HUES48 (cell line): ENCODE data around the gene QSOX1.

Experiments
- H3K27ac ChIP-seq: one replicate; pipeline ENCODE4 v1.7.0; 2013; ENCODE audit warnings: low read depth, low read length, inconsistent platforms
- H3K27me3 ChIP-seq: 2 replicates; pipeline ENCODE4 v1.6.1; 2013; ENCODE audit warnings: mild to moderate bottlenecking, low read length; ENCODE audit not compliant: control insufficient read depth, insufficient read depth
- H3K36me3 ChIP-seq: 2 replicates; pipeline ENCODE4 v1.6.1; 2013; ENCODE audit warnings: low read length; ENCODE audit not compliant: control insufficient read depth, insufficient read depth
- H3K4me1 ChIP-seq: 2 replicates; pipeline ENCODE4 v1.6.1; 2013; ENCODE audit warnings: mild to moderate bottlenecking, low read length; ENCODE audit not compliant: control insufficient read depth, insufficient read depth
- H3K4me3 ChIP-seq: 2 replicates; pipeline ENCODE4 v1.5.1; 2013; ENCODE audit warnings: mild to moderate bottlenecking, low read depth, low read length
- H3K9ac ChIP-seq: 2 replicates; pipeline ENCODE4 v1.6.1; 2013; ENCODE audit warnings: mild to moderate bottlenecking, low read depth, low read length, moderate library complexity
- H3K9me3 ChIP-seq: 2 replicates; pipeline ENCODE4 v1.6.1; 2013; ENCODE audit warnings: low read length; ENCODE audit not compliant: control insufficient read depth, insufficient read depth

The QSOX1 gene

DNA sequence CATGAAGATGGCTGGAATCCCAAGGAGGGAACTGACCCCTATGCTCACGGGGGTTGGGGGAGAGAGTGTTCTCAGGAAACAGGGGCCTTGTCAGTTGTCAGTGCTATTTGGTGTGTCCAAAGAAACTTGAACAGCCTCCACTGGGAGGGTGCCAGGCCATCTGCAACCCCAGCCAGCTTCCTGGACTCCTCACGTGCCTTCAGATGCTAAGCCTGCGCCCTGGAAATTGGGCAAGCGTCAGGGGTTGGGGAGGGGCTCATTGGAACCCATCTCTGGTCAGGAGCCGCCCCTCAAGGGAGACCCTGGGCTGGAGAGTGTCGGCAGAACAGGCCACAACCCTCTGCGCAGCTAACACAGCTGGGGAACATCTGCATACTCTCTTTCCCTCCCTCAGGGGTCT is 62.3 kb downstream of the QSOX1 start:
- Histone ChIP-seq H3K4me3 (no peak overlapping the region), H3K36me3 (no peaks in the 10 kb centered on the region), H3K27me3 (no peaks in the 10 kb centered on the region), H3K9me3 (no peaks in the 10 kb centered on the region), H3K9ac (no peak overlapping the region), H3K4me1 (peaks cover 3% of the 10 kb centered on the region; the same call in 1 of the 2 replicates), H3K27ac (no peak overlapping the region)

- Histone ChIP-seq H3K27ac (no peak overlapping the region), H3K27me3 (peaks cover 10% of the 10 kb centered on the region; the same call in 1 of the 2 replicates)
Observed at GRCh38 chr1:180218806-180219765, 64.4 kb downstream of the QSOX1 start.

DNA sequence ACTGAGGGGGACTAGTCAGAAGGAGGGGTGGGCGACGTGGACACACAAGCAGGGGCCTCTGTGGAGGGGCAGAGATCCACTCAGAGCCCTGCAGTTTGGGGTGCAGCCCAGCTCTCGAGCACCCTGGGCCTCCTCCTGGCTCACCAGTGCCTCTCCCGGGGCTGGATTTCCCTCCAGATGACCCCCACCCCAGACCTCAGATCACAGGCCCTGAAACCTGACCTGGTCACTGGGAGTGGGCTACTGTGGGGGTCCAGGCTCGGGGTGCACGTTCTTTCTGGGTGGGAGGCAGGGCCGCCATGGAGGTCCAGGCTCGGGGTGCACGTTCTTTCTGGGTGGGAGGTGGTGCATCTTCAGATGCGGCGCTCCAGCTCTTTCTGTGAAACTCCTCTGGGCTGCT is 65.1 kb downstream of the QSOX1 start:
- Histone ChIP-seq H3K9me3 (no peaks in the 10 kb centered on the region), H3K27me3 (peaks cover 16% of the 10 kb centered on the region)

More at GRCh38 chr1:180218806-180219765, 64.4 kb downstream of the QSOX1 start:
- H3K4me1 ChIP-seq: 0 out of 2 replicates have a peak, but pooled peaks cover 3% of the 10 kb centered on the region
- H3K4me3 ChIP-seq: no peak overlapping the region
- H3K9ac ChIP-seq: no peak overlapping the region
- no peaks in the 10 kb centered on the region for H3K9me3 ChIP-seq
- H3K36me3 ChIP-seq: no peaks in the 10 kb centered on the region

DNA sequence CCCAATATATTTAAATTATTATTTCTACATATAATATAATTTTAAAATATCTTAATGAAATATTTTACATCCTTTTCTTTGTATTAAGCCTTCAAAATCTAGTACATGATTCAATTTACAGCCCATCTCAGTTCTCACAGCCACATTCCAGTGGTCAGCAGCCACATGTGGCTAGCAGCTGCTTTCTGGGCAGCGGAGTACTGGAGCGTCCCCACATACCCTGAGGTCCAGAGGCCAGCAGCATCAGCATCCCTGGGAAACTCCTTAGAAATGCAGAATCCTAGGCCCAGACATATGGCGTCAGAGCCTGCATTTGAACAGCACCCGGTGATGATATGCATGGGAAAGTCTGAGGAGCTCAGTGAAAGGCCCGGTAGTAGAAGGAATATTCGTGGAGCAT is 66.8 kb downstream of the QSOX1 start:
- H3K4me3 ChIP-seq: no peak overlapping the region
- H3K27ac ChIP-seq: no peak overlapping the region
- H3K9me3 ChIP-seq: no peaks in the 10 kb centered on the region
- H3K36me3 ChIP-seq: no peaks in the 10 kb centered on the region
- H3K9ac ChIP-seq: no peak overlapping the region
- 0 out of 2 replicates have a peak, but pooled peaks cover 3% of the 10 kb centered on the region for H3K4me1 ChIP-seq
- peaks cover 30% of the 10 kb centered on the region for H3K27me3 ChIP-seq

More for the DNA sequence above, 65.1 kb downstream of the QSOX1 start:
- H3K36me3 ChIP-seq: no peaks in the 10 kb centered on the region
- H3K4me1 ChIP-seq: 0 out of 2 replicates have a peak, but pooled peaks cover 3% of the 10 kb centered on the region
- no peak overlapping the region for H3K27ac ChIP-seq
- H3K4me3 ChIP-seq: no peak overlapping the region
- no peak overlapping the region for H3K9ac ChIP-seq

GRCh38 chr1:180224902-180225301 is 70.2 kb downstream of the QSOX1 start:
- H3K4me1 ChIP-seq: peaks cover 11% of the 10 kb centered on the region
- H3K9ac ChIP-seq: no peak overlapping the region
- no peaks in the 10 kb centered on the region; the same call in 1 of the 2 replicates for H3K9me3 ChIP-seq
- no peaks in the 10 kb centered on the region for H3K36me3 ChIP-seq
- no peak overlapping the region for H3K27ac ChIP-seq
- peaks cover 59% of the 10 kb centered on the region for H3K27me3 ChIP-seq
- no peak overlapping the region for H3K4me3 ChIP-seq

- peaks cover 11% of the 10 kb centered on the region for H3K4me1 ChIP-seq
- H3K9ac ChIP-seq: no peak overlapping the region
- H3K36me3 ChIP-seq: no peaks in the 10 kb centered on the region
- H3K27me3 ChIP-seq: peaks cover 60% of the 10 kb centered on the region
- H3K4me3 ChIP-seq: no peak overlapping the region
- H3K27ac ChIP-seq: no peak overlapping the region
- H3K9me3 ChIP-seq: no peaks in the 10 kb centered on the region; the same call in 1 of the 2 replicates
Observed at GRCh38 chr1:180225403-180225802, 70.7 kb downstream of the QSOX1 start.

- no peak overlapping the region for H3K27ac ChIP-seq
- 0 out of 2 replicates have a peak overlapping the region, but pooled peaks have one; percentile 64 for H3K4me3 ChIP-seq
- no peaks in the 10 kb centered on the region for H3K36me3 ChIP-seq
- H3K27me3 ChIP-seq: peaks cover 78% of the 10 kb centered on the region
- no peaks in the 10 kb centered on the region; the same call in 1 of the 2 replicates for H3K9me3 ChIP-seq
- peaks cover 22% of the 10 kb centered on the region for H3K4me1 ChIP-seq
- H3K9ac ChIP-seq: no peak overlapping the region
Observed at GRCh38 chr1:180227861-180228647, 73.4 kb downstream of the QSOX1 start.

GRCh38 chr1:180228648-180229482 is 74.2 kb downstream of the QSOX1 start:
- Histone ChIP-seq H3K4me3 (peak overlapping the region; percentile 64), H3K9me3 (no peaks in the 10 kb centered on the region; the same call in 1 of the 2 replicates), H3K9ac (peak overlapping the region; percentile 57), H3K27ac (no peak overlapping the region), H3K4me1 (peaks cover 26% of the 10 kb centered on the region), H3K27me3 (peaks cover 86% of the 10 kb centered on the region), H3K36me3 (no peaks in the 10 kb centered on the region)

GRCh38 chr1:180229483-180230415 is 75.1 kb downstream of the QSOX1 start, which contains the start of gene LHX4:
LHX4 (plus strand) TSS chr1:180230264; CDS start chr1:180230530, 266 bp downstream.
- Histone ChIP-seq H3K4me3 (peak within 1 kb of the TSS; percentile 70), H3K27ac (peak within 1 kb of the TSS; percentile 60), H3K36me3 (no peaks in the 10 kb centered on the region), H3K9ac (peak within 1 kb of the TSS; percentile 69), H3K4me1 (peaks cover 30% of the 10 kb centered on the region), H3K9me3 (no peaks in the 10 kb centered on the region; the same call in 1 of the 2 replicates), H3K27me3 (peaks cover 88% of the 10 kb centered on the region)
